ENCODE data around the gene PHRF1. TPM values are rescaled to one million over a fixed set of nuclear protein-coding genes. Genes with fewer than 3 reads are reported as not detected.

The PHRF1 gene
- total and polyA plus RNA-seq, 9 of the 15 experiments (the other 6 are each of a cell fraction or from before 2014, with no cell fraction given): 0.07 to 37.2 (median 7.7) TPM

- TF ChIP-seq ZNF592 (IDR thresholded peaks at IDR 0.05) (no peak), CREBBP (IDR thresholded peaks at IDR 0.05; ENCODE audit: low read depth, low read length) (no peak), POLR2A (conservative IDR thresholded peaks at IDR 0.05) (no peak), NFYB (IDR thresholded peaks at IDR 0.05; ENCODE audit: extremely low read depth, insufficient read length) (no peak), BRD9 (IDR thresholded peaks at IDR 0.05; ENCODE audit: low read depth, partially characterized antibody) (no peak), ZNF79 (CRISPR knock-in tag; IDR thresholded peaks at IDR 0.05; ENCODE audit: low read depth) (no peak), ZFP36 (IDR thresholded peaks at IDR 0.05; ENCODE audit: low read depth, low read length, partially characterized antibody) (no peak), FOXA1 (IDR thresholded peaks at IDR 0.05; ENCODE audit: borderline replicate concordance) (no peak), ZNF644 (tag; IDR thresholded peaks at IDR 0.05; ENCODE audit: low read depth) (no peak), DMBX1 (CRISPR knock-in tag; IDR thresholded peaks at IDR 0.05; ENCODE audit: borderline replicate concordance) (no peak), CEBPB (tag; IDR thresholded peaks at IDR 0.05) (no peak), NR4A1 (CRISPR knock-in tag; IDR thresholded peaks at IDR 0.05) (no peak), NR4A1 (tag; IDR thresholded peaks at IDR 0.05) (no peak), CAMTA2 (CRISPR knock-in tag; conservative IDR thresholded peaks at IDR 0.05) (no peak), NFRKB (IDR thresholded peaks at IDR 0.05; ENCODE audit: low read depth) (no peak), NFXL1 (CRISPR knock-in tag; IDR thresholded peaks at IDR 0.05) (no peak), ETV5 (CRISPR knock-in tag; IDR thresholded peaks at IDR 0.05; ENCODE audit: low read depth) (no peak), CBX1 (IDR thresholded peaks at IDR 0.05; ENCODE audit: low read depth) (no peak), RB1 (IDR thresholded peaks at IDR 0.05; ENCODE audit: low read depth) (no peak), KAT8 (IDR thresholded peaks at IDR 0.05; ENCODE audit: low read depth) (no peak), DLX4 (CRISPR knock-in tag; IDR thresholded peaks at IDR 0.05) (no peak), STAG1 (CRISPR knock-in tag; IDR thresholded peaks at IDR 0.05; ENCODE audit: borderline replicate concordance) (no peak), NR0B1 (IDR thresholded peaks at IDR 0.05; ENCODE audit: partially characterized antibody) (no peak)
Observed at GRCh38 chr11:561148-562003, 14.9 kb upstream of the PHRF1 start (continued).

All from K562 (cell line).